HEK293 (cell line): ENCODE results near the gene ZNF771.

Experiments
- BCL11A ChIP-seq: fragments of 450-650 bp; formaldehyde crosslinking; IDR thresholded peaks from 2 replicates; pipeline ENCODE4 v1.5.1; 2016; ENCODE audit warnings: low read depth, missing biosample characterization, missing genetic modification characterization
- ELK4 ChIP-seq: IDR thresholded peaks from 2 replicates; pipeline ENCODE4 v1.6.1; 2011; ENCODE audit warnings: mild to moderate bottlenecking, low read depth, low read length, borderline replicate concordance
- GFI1B ChIP-seq: fragments of 450-650 bp; formaldehyde crosslinking; IDR thresholded peaks from 2 replicates; pipeline ENCODE4 v1.5.1; 2016; ENCODE audit warnings: missing biosample characterization, missing genetic modification characterization
- HOXA7 ChIP-seq: sonication (generic); formaldehyde crosslinking; IDR thresholded peaks from 2 replicates; pipeline ENCODE4 v1.8.1; 2022; ENCODE audit warnings: missing genetic modification reagents, borderline replicate concordance
- KLF1 ChIP-seq: fragments of 450-650 bp; formaldehyde crosslinking; IDR thresholded peaks from 2 replicates; pipeline ENCODE4 v1.5.1; 2016; ENCODE audit warnings: missing biosample characterization, missing genetic modification characterization
- KLF8 ChIP-seq: fragments of 450-650 bp; formaldehyde crosslinking; IDR thresholded peaks from 2 replicates; pipeline ENCODE4 v1.5.1; 2016; ENCODE audit warnings: missing biosample characterization, missing genetic modification characterization
- PATZ1 ChIP-seq: fragments of 450-650 bp; formaldehyde crosslinking; IDR thresholded peaks from 2 replicates; pipeline ENCODE4 v1.5.1; 2016; ENCODE audit warnings: missing biosample characterization, missing genetic modification characterization
- REPIN1 ChIP-seq: fragments of 450-650 bp; formaldehyde crosslinking; IDR thresholded peaks from 2 replicates; pipeline ENCODE4 v1.5.1; 2017; ENCODE audit warnings: missing biosample characterization, missing genetic modification characterization, low read depth
- ZBTB26 ChIP-seq: fragments of 450-650 bp; formaldehyde crosslinking; optimal IDR thresholded peaks from 2 replicates; pipeline ENCODE3; 2016; ENCODE audit warnings: missing biosample characterization, mild to moderate bottlenecking, missing genetic modification characterization
- ZBTB7A ChIP-seq: fragments of 450-650 bp; formaldehyde crosslinking; IDR thresholded peaks from 2 replicates; pipeline ENCODE4 v1.5.1; 2016; ENCODE audit warnings: low read depth, missing biosample characterization, missing genetic modification characterization
- ZBTB8A ChIP-seq: fragments of 450-650 bp; formaldehyde crosslinking; IDR thresholded peaks from 2 replicates; pipeline ENCODE4 v1.5.1; 2016; ENCODE audit warnings: missing biosample characterization, missing genetic modification characterization
- ZNF112 ChIP-seq: fragments of 450-650 bp; formaldehyde crosslinking; IDR thresholded peaks from 2 replicates; pipeline ENCODE4 v1.5.0; 2017; ENCODE audit warnings: missing biosample characterization, missing genetic modification characterization
- ZNF175 ChIP-seq: fragments of 450-650 bp; formaldehyde crosslinking; IDR thresholded peaks from 2 replicates; pipeline ENCODE4 v1.5.1; 2016; ENCODE audit warnings: missing biosample characterization, missing genetic modification characterization
- ZNF341 ChIP-seq: fragments of 450-650 bp; formaldehyde crosslinking; IDR thresholded peaks from 2 replicates; pipeline ENCODE4; 2016; ENCODE audit warnings: low read depth, missing biosample characterization, missing genetic modification characterization
- ZNF350 ChIP-seq: fragments of 450-650 bp; formaldehyde crosslinking; IDR thresholded peaks from 2 replicates; pipeline ENCODE4 v1.5.0; 2017; ENCODE audit warnings: missing biosample characterization, mild to moderate bottlenecking, missing genetic modification characterization
- ZNF433 ChIP-seq: fragments of 450-650 bp; formaldehyde crosslinking; IDR thresholded peaks from 2 replicates; pipeline ENCODE4 v1.5.1; 2016; ENCODE audit warnings: missing biosample characterization, missing genetic modification characterization, low read depth
- ZNF48 ChIP-seq: fragments of 450-650 bp; formaldehyde crosslinking; IDR thresholded peaks from 2 replicates; pipeline ENCODE4 v1.5.1; 2016; ENCODE audit warnings: missing biosample characterization, missing genetic modification characterization
- ZNF521 ChIP-seq: fragments of 450-650 bp; formaldehyde crosslinking; IDR thresholded peaks from 2 replicates; pipeline ENCODE4 v1.5.1; 2017; ENCODE audit warnings: missing biosample characterization, mild to moderate bottlenecking, missing genetic modification characterization
- ZNF530 ChIP-seq: fragments of 450-650 bp; formaldehyde crosslinking; IDR thresholded peaks from 2 replicates; pipeline ENCODE4 v1.5.1; 2016; ENCODE audit warnings: low read depth, missing biosample characterization, missing genetic modification characterization
- ZNF549 ChIP-seq: fragments of 450-650 bp; IDR thresholded peaks from 2 replicates; pipeline ENCODE4 v1.5.1; 2018; ENCODE audit warnings: missing biosample characterization, missing genetic modification characterization, mild to moderate bottlenecking, inconsistent platforms, moderate library complexity
- ZNF596 ChIP-seq: fragments of 450-650 bp; IDR thresholded peaks from 2 replicates; pipeline ENCODE4 v1.5.0; 2018; ENCODE audit warnings: missing biosample characterization, mild to moderate bottlenecking, missing genetic modification characterization, moderate library complexity
- ZNF645 ChIP-seq: fragments of 450-650 bp; formaldehyde crosslinking; IDR thresholded peaks from 2 replicates; pipeline ENCODE4; 2016; ENCODE audit warnings: missing biosample characterization, missing genetic modification characterization
- ZNF791 ChIP-seq: fragments of 450-650 bp; formaldehyde crosslinking; IDR thresholded peaks from 2 replicates; pipeline ENCODE4 v1.5.1; 2016; ENCODE audit warnings: missing biosample characterization, missing genetic modification characterization
- ZSCAN4 ChIP-seq: fragments of 450-650 bp; formaldehyde crosslinking; IDR thresholded peaks from 2 replicates; pipeline ENCODE4 v1.5.1; 2017; ENCODE audit warnings: missing biosample characterization, missing genetic modification characterization
- ZSCAN5A ChIP-seq: fragments of 450-650 bp; formaldehyde crosslinking; IDR thresholded peaks from 2 replicates; pipeline ENCODE4 v1.5.1; 2016; ENCODE audit warnings: missing biosample characterization, missing genetic modification characterization
- ZXDB ChIP-seq: fragments of 450-650 bp; formaldehyde crosslinking; IDR thresholded peaks from 2 replicates; pipeline ENCODE4 v1.5.1; 2016; ENCODE audit warnings: missing biosample characterization, missing genetic modification characterization

Gene ZNF771

GRCh38 chr16:30378236-30379157 is 28.9 kb upstream of the ZNF771 start (continued):
- TF ChIP-seq ZNF48 (no peak), ZNF791 (no peak), ZNF341 (tag by site-specific recombination) (no peak), BCL11A (tag by site-specific recombination) (no peak), KLF8 (tag by site-specific recombination) (peak; percentile 93), ZXDB (tag by site-specific recombination) (peak; percentile 70; the same call in 1 of the 2 replicates), ZBTB7A (tag by site-specific recombination) (peak; percentile 85), HOXA7 (CRISPR knock-in tag) (no peak), ZNF175 (tag by site-specific recombination) (no peak), REPIN1 (tag by site-specific recombination) (peak; percentile 94; the same call in 1 of the 2 replicates), ZBTB8A (tag by site-specific recombination) (peak; percentile 91), KLF1 (tag by site-specific recombination) (peak; percentile 75), ZNF530 (tag by site-specific recombination) (no peak), ZNF112 (tag by site-specific recombination) (no peak), PATZ1 (tag by site-specific recombination) (peak; percentile 69), ZNF596 (tag by site-specific recombination) (no peak), ZNF521 (tag by site-specific recombination) (no peak), ZBTB26 (tag by site-specific recombination) (peak; percentile 64), GFI1B (peak; percentile 77; the same call in 1 of the 2 replicates), ZSCAN4 (tag by site-specific recombination) (no peak), ZSCAN5A (peak; percentile 96), ELK4 (no peak), ZNF433 (no peak), ZNF549 (tag by site-specific recombination) (no peak), ZNF350 (tag by site-specific recombination) (no peak), ZNF645 (tag by site-specific recombination) (peak; percentile 94)
